Vein endothelial cell (primary cell): ENCODE data around the gene KHDC3L. TPM values are rescaled to one million over a fixed set of nuclear protein-coding genes. Genes with fewer than 3 reads are reported as not detected.

Experiments
- small RNA-seq: library from RNA; depleted of rRNA; stranded (forward); fragments of <200 nt; gene quantifications from one replicate; pipeline ENCODE3, GENCODE V24; 2012
- total RNA-seq: library from RNA; depleted of rRNA; stranded (reverse); fragments of >200 nt; gene quantifications from 2 replicates; pipeline ENCODE4 v1.2.3, GENCODE V29; 2012

The KHDC3L gene, protein sequence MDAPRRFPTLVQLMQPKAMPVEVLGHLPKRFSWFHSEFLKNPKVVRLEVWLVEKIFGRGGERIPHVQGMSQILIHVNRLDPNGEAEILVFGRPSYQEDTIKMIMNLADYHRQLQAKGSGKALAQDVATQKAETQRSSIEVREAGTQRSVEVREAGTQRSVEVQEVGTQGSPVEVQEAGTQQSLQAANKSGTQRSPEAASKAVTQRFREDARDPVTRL
- not detected in 2 replicates for total RNA-seq

DNA sequence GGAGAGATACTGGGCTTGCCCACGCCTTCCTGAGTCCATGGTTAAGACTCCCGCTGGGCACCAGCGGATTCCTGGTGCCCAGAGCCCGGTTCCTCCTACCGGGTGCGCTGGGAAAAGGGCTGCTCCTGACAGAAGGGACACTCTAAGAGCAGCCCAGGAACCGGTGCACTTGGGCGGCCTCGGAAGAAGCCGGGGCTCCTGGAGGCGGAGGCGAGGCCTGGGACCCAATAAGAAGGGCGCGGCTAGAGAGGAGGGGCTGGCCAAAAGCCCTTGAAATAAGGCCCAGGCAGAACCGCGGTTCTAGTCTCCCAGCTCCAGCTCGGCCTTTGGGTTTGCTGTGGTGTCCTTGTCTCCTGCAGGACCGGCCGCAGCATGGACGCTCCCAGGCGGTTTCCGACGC, at the start of gene KHDC3L:
Gene KHDC3L (plus strand): TSS at position 301 of the 400 bp plus-strand sequence. CDS start 72 bp downstream, at position 373.

DNA sequence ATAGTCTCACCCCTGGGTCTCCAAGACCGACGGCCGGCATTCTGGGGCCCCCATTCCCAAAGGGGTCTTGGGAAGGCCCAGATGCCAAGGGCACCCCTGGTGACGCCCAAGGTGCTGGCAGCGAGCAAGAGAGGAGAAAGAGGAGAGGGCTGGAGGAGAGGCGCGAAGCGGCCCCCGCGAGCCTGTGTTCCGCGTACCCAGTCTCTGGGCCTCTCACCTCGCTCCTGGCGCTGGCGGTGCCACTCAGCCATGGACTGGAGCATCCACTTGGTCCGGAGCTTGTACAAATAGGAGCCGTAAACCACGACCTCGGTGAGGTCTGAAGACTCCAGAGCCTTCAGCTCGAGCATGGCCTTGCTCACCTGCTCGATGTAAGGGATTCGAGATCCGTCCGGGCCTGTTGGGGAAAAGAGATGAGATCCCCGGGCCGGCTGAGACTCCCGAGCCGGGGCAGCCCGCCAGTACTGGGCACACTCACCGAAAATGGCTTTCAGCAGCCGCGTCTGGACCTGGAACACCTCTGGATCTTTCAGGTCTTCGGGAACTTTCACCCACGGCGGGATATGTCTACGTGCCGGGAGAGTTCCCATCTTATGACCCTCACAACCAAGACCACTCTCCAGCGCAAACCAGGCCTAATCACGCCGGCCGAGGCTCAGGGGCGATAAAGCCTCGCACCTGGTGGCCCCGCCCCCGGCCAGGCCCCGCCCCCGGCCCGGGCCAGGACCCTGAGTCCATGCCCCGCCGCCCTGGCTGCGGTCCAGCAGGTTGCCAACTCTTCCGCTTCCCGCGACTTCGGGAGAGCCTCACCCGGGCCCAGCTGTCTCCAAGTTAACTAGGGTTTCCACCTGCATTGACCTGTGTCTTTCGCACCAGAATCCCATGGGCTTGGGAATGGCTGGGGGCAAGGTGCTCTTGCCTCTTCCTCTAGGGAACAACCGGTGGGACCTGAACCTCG, 8.5 kb upstream of the KHDC3L start, which contains the start of gene DPPA5:
Gene DPPA5 (minus strand): TSS at position 641 of the 958 bp plus-strand sequence. CDS start 51 bp downstream, at position 590.

DNA sequence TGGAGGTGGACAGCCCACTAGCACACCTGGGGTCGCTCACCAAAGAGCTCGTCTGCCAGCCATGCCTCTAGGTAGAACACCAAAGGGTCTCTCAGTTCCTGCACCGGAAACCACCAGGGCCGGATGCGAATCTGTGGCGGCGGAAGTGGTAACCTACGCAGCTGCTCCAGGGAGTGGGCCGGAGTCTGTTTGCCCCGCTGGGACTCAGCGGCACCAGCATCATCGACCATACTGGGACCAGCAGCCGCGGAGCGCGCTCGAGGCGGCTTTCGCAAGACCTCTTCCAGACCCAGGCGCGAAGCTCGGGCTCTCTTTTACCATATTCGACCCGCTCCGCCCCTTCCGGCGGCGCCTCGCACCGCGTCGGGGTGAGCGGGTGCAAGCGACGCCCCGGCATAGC, 7.1 kb downstream of the KHDC3L start, which contains the start of gene OOEP:
Gene OOEP (minus strand): TSS at position 335 of the 400 bp plus-strand sequence. CDS start 105 bp downstream, at position 230.

DNA sequence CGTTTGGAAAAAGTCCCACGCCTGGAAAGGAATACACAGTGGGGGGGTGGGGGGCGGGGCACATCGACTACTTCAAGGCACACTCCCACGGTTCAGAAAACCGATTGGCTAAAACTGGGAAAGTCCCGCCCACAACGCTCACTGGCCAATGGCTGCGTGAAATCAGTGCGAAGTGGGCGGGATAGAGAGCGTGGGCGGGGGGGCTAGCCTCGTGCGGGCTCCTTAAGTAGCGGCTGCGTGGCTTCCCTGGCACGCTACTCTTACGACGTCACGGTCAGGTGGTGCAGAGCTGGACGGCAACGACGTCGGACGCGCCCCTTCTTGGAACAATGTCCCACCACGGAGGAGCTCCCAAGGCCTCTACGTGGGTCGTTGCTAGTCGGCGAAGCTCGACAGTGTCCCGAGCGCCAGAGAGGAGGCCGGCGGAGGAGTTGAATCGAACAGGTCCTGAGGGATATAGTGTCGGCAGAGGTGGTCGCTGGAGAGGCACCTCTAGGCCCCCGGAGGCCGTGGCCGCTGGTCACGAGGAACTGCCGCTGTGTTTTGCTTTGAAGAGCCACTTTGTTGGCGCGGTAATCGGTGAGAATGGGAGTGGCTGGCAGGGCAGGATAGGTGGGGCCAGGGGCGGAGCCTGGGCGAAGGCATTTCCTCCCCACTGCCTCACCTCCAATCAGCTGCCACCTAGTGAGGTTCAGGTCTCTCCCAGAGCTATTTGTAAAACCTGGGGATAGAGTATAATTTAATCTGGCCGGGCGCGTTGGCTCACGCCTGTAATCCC, 32.3 kb downstream of the KHDC3L start, which contains the start of gene DDX43:
Gene DDX43 (plus strand): TSS at position 252 of the 778 bp plus-strand sequence. CDS start 78 bp downstream, at position 330.

Small RNAs within 50 kb of the gene (small RNA-seq; reads per million reads assigned to genes)
- 0.72 reads per million, percentile 46 among the genes with 10 or more reads in this experiment for gene RPL39P3

Other genes with a start within 250 kb of the KHDC3L start
- gene KHDC1L, start 137.2 kb upstream of the KHDC3L start, total RNA-seq, result not detected in 2 replicates
- 0.33 and 0.86 TPM in 2 replicates for gene KHDC1, start 99.5 kb upstream of the KHDC3L start, total RNA-seq
- not detected in 2 replicates for gene DPPA5, start 8.4 kb upstream of the KHDC3L start, total RNA-seq
- not detected in 2 replicates for gene OOEP, start 7.2 kb downstream of the KHDC3L start, total RNA-seq
- 2.0 and 2.9 TPM in 2 replicates for gene DDX43, start 32.2 kb downstream of the KHDC3L start, total RNA-seq
- gene CGAS, start 89.6 kb downstream of the KHDC3L start, total RNA-seq, result 3.3 and 6.3 TPM in 2 replicates
- gene MTO1, start 99.1 kb downstream of the KHDC3L start, total RNA-seq, result 26.5 and 35.2 TPM in 2 replicates
- gene EEF1A1, start 158.4 kb downstream of the KHDC3L start, total RNA-seq, result 18,054 and 18,332 TPM in 2 replicates